Body of pancreas (tissue), 4 donors: ENCODE data around the gene PRDM13.

ENCODE experiments used
- CTCF ChIP-seq, 7 experiments: fragments of 450-650 bp in 4 of 7; fragments of 200-600 bp in 3 of 7; sonication (generic) in 3 of 7; IDR thresholded peaks; one replicate each; pipeline ENCODE4 v1.5.1; 2016 to 2019; ENCODE audit warnings: antibody characterized with exemption in 7 of 7
- POLR2A ChIP-seq, 3 donors: fragments of 450-650 bp; IDR thresholded peaks; one replicate each; pipeline ENCODE4 v1.6.1; 2016; ENCODE audit warnings: antibody characterized with exemption in 3 of 3, mild to moderate bottlenecking in 2 of 3

DNA sequence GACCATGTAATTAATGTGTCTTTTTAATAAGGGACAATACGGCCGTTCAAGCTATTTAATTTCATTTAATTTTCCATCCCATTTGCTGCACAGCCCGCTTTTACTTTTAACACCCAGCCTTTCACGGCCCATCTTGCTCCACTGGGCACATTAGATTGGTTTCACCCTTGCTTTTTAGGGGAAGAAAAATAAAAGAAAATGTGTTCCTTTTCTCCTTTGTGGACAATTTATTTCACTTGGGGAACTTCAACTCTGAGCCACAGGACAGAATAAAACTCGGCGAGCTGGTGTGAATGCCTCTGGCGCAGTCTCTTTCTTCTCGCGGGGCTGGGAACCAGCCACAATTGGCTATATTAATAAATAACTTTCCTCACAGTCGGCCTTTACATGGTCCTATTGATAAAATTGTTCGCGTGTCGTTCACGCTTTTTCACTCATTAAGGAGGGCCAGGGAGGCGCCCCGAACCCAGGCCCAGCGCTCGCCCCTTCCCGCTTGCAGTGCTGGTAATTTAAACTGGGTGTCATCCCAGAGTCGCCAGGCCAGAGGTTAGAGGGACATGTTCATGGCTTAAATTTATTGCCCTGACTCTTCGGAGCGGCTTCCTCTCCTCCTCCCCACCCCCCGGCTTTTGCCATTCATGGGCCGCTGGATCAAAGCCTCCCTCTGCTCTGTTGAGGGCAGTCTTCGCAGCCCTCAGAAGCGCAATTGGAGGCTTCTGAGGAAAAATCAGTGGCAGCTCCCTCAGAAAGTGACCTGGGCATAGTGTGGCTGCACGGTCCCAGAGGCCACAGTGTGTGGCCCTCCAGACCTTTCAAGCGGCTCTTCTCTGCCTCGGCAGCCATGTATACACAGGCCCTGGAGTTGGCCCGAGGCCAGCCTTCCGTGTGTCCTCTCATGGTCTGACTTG is 2.2 kb upstream of the PRDM13 start:
- no peak for TF ChIP-seq CTCF (IDR thresholded peaks at IDR 0.05)
- TF ChIP-seq POLR2A (IDR thresholded peaks at IDR 0.05), result no peak
